ENCODE measurements around the gene CLK4. TPM values are rescaled to one million over a fixed set of nuclear protein-coding genes. Genes with fewer than 3 reads are reported as not detected.
A peak's percentile ranks its signal among the peaks of the same experiment; 100 is the strongest.

Gene CLK4
- total RNA-seq, 2 donors from 2014 or later: 18.4 to 37.9 TPM

DNA sequence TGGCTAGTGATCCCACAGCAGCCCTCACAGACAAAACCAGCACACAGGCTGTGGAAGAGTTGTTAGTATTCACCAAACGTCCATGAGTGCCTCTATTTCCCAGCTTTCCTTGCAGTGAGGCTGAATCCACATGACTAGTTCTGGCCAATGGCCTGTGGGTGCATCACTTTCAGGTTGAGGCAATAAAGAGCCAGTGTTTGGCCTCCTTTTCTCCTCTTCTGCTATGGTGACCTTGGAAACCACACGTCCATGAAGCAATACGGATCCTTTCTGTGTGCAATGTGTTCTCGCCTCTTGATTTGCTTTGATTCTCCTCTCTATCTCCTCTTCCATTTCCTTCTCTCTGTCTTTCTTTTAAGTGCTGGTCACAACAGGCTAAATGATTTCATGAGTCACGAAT is 23.4 kb upstream of the CLK4 start:
- H3K27ac Mint-ChIP-seq: no peak overlapping the region
- peaks cover 10% of the 10 kb centered on the region for H3K9me3 Mint-ChIP-seq
- no peaks in the 10 kb centered on the region for H3K4me1 Mint-ChIP-seq
- peaks cover 10% of the 10 kb centered on the region for H3K27me3 Mint-ChIP-seq
- no peaks in the 10 kb centered on the region for H3K36me3 Mint-ChIP-seq (ENCODE audit: low read depth)
- no peak for ATAC-seq (replicated peaks)
- H3K4me3 Mint-ChIP-seq: no peak overlapping the region

GRCh38 chr5:178649580-178649979 is 22.7 kb upstream of the CLK4 start:
- no peak overlapping the region for H3K27ac Mint-ChIP-seq
- no peaks in the 10 kb centered on the region for H3K36me3 Mint-ChIP-seq (ENCODE audit: low read depth)
- peaks cover 10% of the 10 kb centered on the region for H3K9me3 Mint-ChIP-seq
- no peak overlapping the region for H3K4me3 Mint-ChIP-seq
- H3K27me3 Mint-ChIP-seq: peaks cover 10% of the 10 kb centered on the region
- no peak for ATAC-seq (replicated peaks)
- no peaks in the 10 kb centered on the region for H3K4me1 Mint-ChIP-seq

GRCh38 chr5:178644826-178645545 is 18.1 kb upstream of the CLK4 start:
- ATAC-seq (replicated peaks): no peak

DNA sequence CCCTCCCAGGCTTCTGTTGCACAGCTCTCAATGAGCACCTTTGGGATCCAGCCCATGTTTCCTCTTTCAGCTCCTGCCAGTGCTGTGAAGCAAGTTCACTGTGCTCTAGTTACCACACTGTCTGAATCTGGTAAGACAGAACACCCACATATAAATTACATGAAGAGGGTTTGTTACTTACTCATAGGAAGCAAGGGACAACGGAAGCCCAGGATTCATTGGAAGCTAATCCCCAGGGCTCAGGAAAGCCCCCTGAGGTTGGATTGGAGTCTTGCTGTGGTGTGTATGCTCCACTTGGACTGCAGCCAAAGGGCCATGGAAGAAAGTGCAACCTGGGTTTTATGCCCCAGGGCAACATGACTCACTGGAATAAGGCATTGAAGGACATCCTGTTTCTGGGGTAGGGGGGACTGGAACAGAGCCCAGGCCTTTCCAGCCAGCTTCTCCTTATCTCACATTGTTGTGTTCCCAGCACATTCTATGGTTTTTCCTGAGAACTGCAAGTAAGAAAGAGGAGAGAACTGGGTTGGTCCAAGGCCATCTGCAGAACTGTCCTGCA is 15.6 kb upstream of the CLK4 start:
- Mint-ChIP-seq H3K4me3 (no peak overlapping the region), H3K9me3 (peaks cover 3% of the 10 kb centered on the region), H3K4me1 (no peaks in the 10 kb centered on the region), H3K36me3 (ENCODE audit: low read depth) (no peaks in the 10 kb centered on the region), H3K27ac (no peak overlapping the region), H3K27me3 (no peaks in the 10 kb centered on the region)
- no peak for ATAC-seq (replicated peaks)

More at GRCh38 chr5:178644826-178645545, 18.1 kb upstream of the CLK4 start:
- Mint-ChIP-seq H3K36me3 (ENCODE audit: low read depth) (no peaks in the 10 kb centered on the region), H3K4me1 (no peaks in the 10 kb centered on the region), H3K4me3 (no peak overlapping the region), H3K9me3 (peaks cover 13% of the 10 kb centered on the region), H3K27ac (no peak overlapping the region), H3K27me3 (peaks cover 7% of the 10 kb centered on the region)

- H3K4me1 Mint-ChIP-seq: no peaks in the 10 kb centered on the region
- no peaks in the 10 kb centered on the region for H3K36me3 Mint-ChIP-seq (ENCODE audit: low read depth)
- H3K27me3 Mint-ChIP-seq: no peaks in the 10 kb centered on the region
- no peak overlapping the region for H3K27ac Mint-ChIP-seq
- ATAC-seq (replicated peaks): no peak
- peaks cover 3% of the 10 kb centered on the region for H3K9me3 Mint-ChIP-seq
- H3K4me3 Mint-ChIP-seq: no peak overlapping the region
Measured at GRCh38 chr5:178641711-178642110, 14.9 kb upstream of the CLK4 start.

GRCh38 chr5:178640331-178641045 is 13.6 kb upstream of the CLK4 start:
- Mint-ChIP-seq H3K27me3 (no peaks in the 10 kb centered on the region), H3K4me1 (no peaks in the 10 kb centered on the region), H3K27ac (no peak overlapping the region), H3K9me3 (peaks cover 3% of the 10 kb centered on the region), H3K36me3 (ENCODE audit: low read depth) (no peaks in the 10 kb centered on the region), H3K4me3 (no peak overlapping the region)
- ATAC-seq (replicated peaks): no peak

GRCh38 chr5:178637356-178638074 is 10.7 kb upstream of the CLK4 start:
- H3K36me3 Mint-ChIP-seq (ENCODE audit: low read depth): no peaks in the 10 kb centered on the region
- no peak overlapping the region for H3K4me3 Mint-ChIP-seq
- no peak overlapping the region for H3K27ac Mint-ChIP-seq
- no peak for ATAC-seq (replicated peaks)
- no peaks in the 10 kb centered on the region for H3K27me3 Mint-ChIP-seq
- peaks cover 3% of the 10 kb centered on the region for H3K9me3 Mint-ChIP-seq
- H3K4me1 Mint-ChIP-seq: no peaks in the 10 kb centered on the region

- Mint-ChIP-seq H3K27ac (no peak overlapping the region), H3K4me1 (no peaks in the 10 kb centered on the region), H3K9me3 (no peaks in the 10 kb centered on the region), H3K36me3 (ENCODE audit: low read depth) (no peaks in the 10 kb centered on the region), H3K4me3 (no peak overlapping the region), H3K27me3 (no peaks in the 10 kb centered on the region)
- ATAC-seq (replicated peaks): no peak
Measured at GRCh38 chr5:178632285-178632684, 5.4 kb upstream of the CLK4 start.

DNA sequence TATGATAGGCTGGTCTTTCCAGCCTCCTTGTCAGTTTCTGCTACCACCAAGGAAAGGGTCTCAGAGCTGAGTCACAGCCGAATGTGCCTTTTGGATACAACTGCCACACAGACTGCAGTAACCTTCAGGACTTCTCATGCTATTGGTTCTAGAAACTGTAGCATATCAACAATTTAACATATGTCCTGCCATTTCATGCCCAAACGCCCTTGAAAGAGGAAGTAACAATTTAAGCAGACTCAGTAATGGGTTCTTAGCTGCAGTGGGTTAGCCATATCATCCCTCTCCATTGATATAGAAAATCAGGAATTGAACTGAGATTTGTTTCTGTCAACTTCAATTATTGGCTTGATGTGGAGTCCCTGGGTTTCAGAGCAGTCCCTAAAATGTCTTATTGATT is 4.1 kb upstream of the CLK4 start:
- Mint-ChIP-seq H3K4me3 (no peak overlapping the region), H3K9me3 (no peaks in the 10 kb centered on the region), H3K27ac (no peak overlapping the region), H3K27me3 (no peaks in the 10 kb centered on the region), H3K4me1 (peaks cover under 1% of the 10 kb centered on the region), H3K36me3 (ENCODE audit: low read depth) (peaks cover 8% of the 10 kb centered on the region)
- no peak for ATAC-seq (replicated peaks)

GRCh38 chr5:178630475-178630930 is 3.7 kb upstream of the CLK4 start:
- Mint-ChIP-seq H3K27me3 (no peaks in the 10 kb centered on the region), H3K4me1 (peaks cover 4% of the 10 kb centered on the region), H3K36me3 (ENCODE audit: low read depth) (peaks cover 13% of the 10 kb centered on the region), H3K9me3 (no peaks in the 10 kb centered on the region), H3K4me3 (no peak overlapping the region), H3K27ac (no peak overlapping the region)
- ATAC-seq (replicated peaks): no peak

- Mint-ChIP-seq H3K36me3 (ENCODE audit: low read depth) (peaks cover 39% of the 10 kb centered on the region), H3K27ac (peak overlapping the region; percentile 99), H3K27me3 (no peaks in the 10 kb centered on the region), H3K9me3 (no peaks in the 10 kb centered on the region), H3K4me3 (peak overlapping the region; percentile 95), H3K4me1 (peaks cover 9% of the 10 kb centered on the region)
- ATAC-seq (replicated peaks): no peak
Measured at GRCh38 chr5:178627259-178627598, 379 bp upstream of the CLK4 start.

DNA sequence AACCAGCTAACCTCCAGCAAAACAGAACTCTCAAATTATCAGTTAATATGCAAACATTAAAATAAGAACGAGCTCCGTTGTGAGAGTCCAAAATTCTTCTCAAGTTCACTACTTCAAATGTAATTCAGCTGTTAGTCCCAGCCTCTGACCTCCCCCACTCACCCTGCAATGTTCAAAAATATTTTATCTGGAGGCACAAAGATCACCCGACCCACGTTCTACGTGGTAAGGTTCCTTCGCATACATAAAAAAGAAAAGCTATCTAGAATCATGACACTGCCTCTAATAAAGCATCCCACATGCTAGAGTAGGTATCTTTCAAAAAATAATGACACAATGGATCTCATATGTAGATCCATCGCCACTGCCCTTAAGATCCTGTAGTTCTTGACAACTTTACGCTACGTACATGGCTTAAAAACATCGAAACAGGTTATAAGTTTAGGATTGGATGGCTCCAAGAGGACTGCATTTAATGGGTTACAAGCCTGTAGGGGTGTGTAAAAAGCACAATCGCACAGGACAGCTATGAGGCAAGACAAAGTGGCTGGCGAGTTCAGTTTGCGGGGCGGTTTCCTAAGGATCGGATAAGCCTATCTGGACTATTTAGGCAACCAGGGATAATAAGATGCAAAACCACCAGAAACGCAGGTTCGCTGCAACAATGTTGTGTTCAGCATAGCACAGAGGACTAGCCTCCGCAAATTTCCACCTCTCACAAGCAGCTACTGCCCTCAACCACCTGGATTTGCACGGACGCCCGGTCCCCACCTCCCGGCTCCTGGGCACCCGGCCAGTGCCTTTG is 969 bp downstream of the CLK4 start:
- peak overlapping the region; percentile 99 for H3K27ac Mint-ChIP-seq

DNA sequence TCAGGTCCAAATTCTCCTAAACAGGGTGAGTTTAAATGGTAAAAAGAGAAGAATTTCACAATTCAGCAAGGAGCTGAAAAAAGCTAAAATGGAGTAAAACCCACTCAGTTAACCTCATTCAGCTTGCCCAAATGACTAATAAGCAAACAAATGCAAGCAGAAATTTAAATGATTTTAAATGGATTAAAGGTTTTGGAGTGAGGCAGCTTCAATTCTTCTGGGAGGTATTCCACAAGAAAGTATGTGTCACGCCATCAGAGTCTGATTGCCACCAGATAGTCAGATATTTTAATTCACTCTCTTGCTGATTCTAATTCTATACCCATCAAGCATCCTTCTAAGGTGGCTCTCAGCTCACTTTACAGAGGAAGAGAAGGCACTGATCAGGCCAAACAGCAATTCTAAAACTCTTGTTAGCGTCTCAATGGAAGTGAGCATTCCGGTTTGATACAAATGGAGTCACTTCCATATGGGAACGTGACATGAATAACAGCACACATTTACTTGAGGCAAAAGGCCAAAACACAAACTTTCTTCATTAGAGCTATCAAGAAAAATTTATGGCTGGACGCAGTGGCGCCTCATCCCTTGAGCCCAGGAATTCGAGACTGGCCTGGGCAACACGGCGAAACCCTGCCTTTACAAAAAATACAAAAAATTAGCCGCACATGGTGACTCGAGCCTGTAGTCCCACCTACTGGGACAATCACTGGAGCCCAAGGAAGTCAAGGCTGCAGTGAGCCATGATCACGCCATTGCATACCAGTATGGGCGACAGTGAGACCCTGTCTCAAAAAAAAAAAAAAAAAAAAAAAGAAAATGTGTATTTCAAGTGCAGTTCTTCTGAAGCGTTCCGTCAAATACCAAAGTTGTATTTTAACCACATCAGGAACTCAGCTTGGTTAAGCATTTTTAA is 2.0 kb downstream of the CLK4 start:
- Mint-ChIP-seq H3K9me3 (no peaks in the 10 kb centered on the region), H3K27me3 (no peaks in the 10 kb centered on the region), H3K27ac (peak overlapping the region; percentile 99), H3K4me3 (peak overlapping the region; percentile 95), H3K36me3 (ENCODE audit: low read depth) (peaks cover 62% of the 10 kb centered on the region), H3K4me1 (peaks cover 19% of the 10 kb centered on the region)
- ATAC-seq (replicated peaks): no peak

More for the DNA sequence above, 969 bp downstream of the CLK4 start:
- Mint-ChIP-seq H3K4me1 (peaks cover 9% of the 10 kb centered on the region), H3K27me3 (no peaks in the 10 kb centered on the region), H3K36me3 (ENCODE audit: low read depth) (peaks cover 53% of the 10 kb centered on the region), H3K4me3 (peak overlapping the region; percentile 95), H3K9me3 (no peaks in the 10 kb centered on the region)
- peak; percentile 24 for ATAC-seq (replicated peaks)
